H9 (cell line): ENCODE data around the gene ADAMTS6. TPM values are rescaled to one million over a fixed set of nuclear protein-coding genes. Genes with fewer than 3 reads are reported as not detected.

ENCODE experiments used
- DNase-seq: peaks from one replicate; pipeline ENCODE4 v3.0.0-alpha.2; 2017
- H2AFZ ChIP-seq: one replicate; pipeline ENCODE4 v1.6.1; 2013; ENCODE audit warnings: mild to moderate bottlenecking, low read length, control low read depth, moderate library complexity
- H2AK5ac ChIP-seq: 2 replicates; pipeline ENCODE4 v1.6.1; 2013; ENCODE audit warnings: low read length, control low read depth, mixed read lengths; ENCODE audit not compliant: insufficient read length
- H2BK120ac ChIP-seq: one replicate; pipeline ENCODE4 v1.6.1; 2013; ENCODE audit warnings: low read depth, mild to moderate bottlenecking, low read length, control low read depth, inconsistent platforms; ENCODE audit not compliant: poor library complexity, severe bottlenecking
- H2BK12ac ChIP-seq: 2 replicates; pipeline ENCODE4 v1.6.1; 2013; ENCODE audit warnings: low read length, control low read depth, mixed read lengths, low read depth; ENCODE audit not compliant: insufficient read length
- H2BK15ac ChIP-seq: 2 replicates; pipeline ENCODE4 v1.6.1; 2013; ENCODE audit warnings: low read depth, low read length, control low read depth
- H2BK20ac ChIP-seq: one replicate; pipeline ENCODE4 v1.6.1; 2013; ENCODE audit warnings: low read depth, mild to moderate bottlenecking, low read length, control low read depth, inconsistent platforms; ENCODE audit not compliant: poor library complexity, severe bottlenecking
- H2BK5ac ChIP-seq: 2 replicates; pipeline ENCODE4 v1.6.1; 2013; ENCODE audit warnings: low read length, control low read depth, mixed read lengths; ENCODE audit not compliant: insufficient read length
- H3K14ac ChIP-seq: 2 replicates; pipeline ENCODE4 v1.6.1; 2013; ENCODE audit warnings: low read length, control low read depth; ENCODE audit not compliant: insufficient read depth
- H3K18ac ChIP-seq: 2 replicates; pipeline ENCODE4 v1.6.1; 2013; ENCODE audit warnings: low read depth, mild to moderate bottlenecking, mixed read lengths, low read length, control low read depth; ENCODE audit not compliant: insufficient read length
- H3K23ac ChIP-seq: 2 replicates; pipeline ENCODE4 v1.6.1; 2013; ENCODE audit warnings: low read length, control low read depth, mixed read lengths, low read depth; ENCODE audit not compliant: insufficient read length
- H3K23me2 ChIP-seq: 2 replicates; pipeline ENCODE4 v1.6.1; 2013; ENCODE audit warnings: low read depth, mild to moderate bottlenecking, mixed read lengths, low read length, control low read depth; ENCODE audit not compliant: insufficient read length, poor library complexity, severe bottlenecking
- H3K27ac ChIP-seq: 2 replicates; pipeline ENCODE4 v1.5.1; 2013; ENCODE audit warnings: low read length, control low read depth, mixed read lengths, low read depth; ENCODE audit not compliant: insufficient read length
- H3K27me3 ChIP-seq: 2 replicates; pipeline ENCODE4 v1.6.1; 2013; ENCODE audit warnings: low read length, control low read depth, inconsistent platforms; ENCODE audit not compliant: insufficient read depth
- H3K4ac ChIP-seq: 2 replicates; pipeline ENCODE4 v1.6.1; 2013; ENCODE audit warnings: low read depth, mild to moderate bottlenecking, control low read depth, inconsistent platforms, low read length, moderate library complexity
- H3K4me1 ChIP-seq: 2 replicates; pipeline ENCODE4 v1.6.1; 2013; ENCODE audit warnings: low read length, control low read depth, inconsistent platforms; ENCODE audit not compliant: insufficient read depth
- H3K4me2 ChIP-seq: 2 replicates; pipeline ENCODE4 v1.6.1; 2013; ENCODE audit warnings: low read length, control low read depth, mixed read lengths; ENCODE audit not compliant: insufficient read length, insufficient read depth
- H3K56ac ChIP-seq: 2 replicates; pipeline ENCODE4 v1.6.1; 2013; ENCODE audit warnings: low read depth, mild to moderate bottlenecking, mixed read lengths, low read length, control low read depth; ENCODE audit not compliant: insufficient read length
- H3K79me1 ChIP-seq: 2 replicates; pipeline ENCODE4 v1.6.1; 2013; ENCODE audit warnings: low read depth, mild to moderate bottlenecking, moderate library complexity, low read length, control low read depth, inconsistent platforms; ENCODE audit not compliant: insufficient read depth, poor library complexity, severe bottlenecking
- H3K79me2 ChIP-seq: 2 replicates; pipeline ENCODE4 v1.6.1; 2013; ENCODE audit warnings: low read length, control low read depth, inconsistent platforms; ENCODE audit not compliant: insufficient read depth
- H3K9ac ChIP-seq: 2 replicates; pipeline ENCODE4 v1.6.1; 2013; ENCODE audit warnings: low read length, control low read depth, mixed read lengths; ENCODE audit not compliant: insufficient read length; ENCODE audit errors: extremely low read depth
- H3K9me3 ChIP-seq: one replicate; pipeline ENCODE4 v1.6.1; 2013; ENCODE audit warnings: low read depth, low read length, inconsistent platforms; ENCODE audit not compliant: control insufficient read depth
- H3T11ph ChIP-seq: one replicate; pipeline ENCODE4 v1.6.1; 2013; ENCODE audit warnings: mild to moderate bottlenecking, low read length, control low read depth, inconsistent platforms
- H4K20me1 ChIP-seq: one replicate; pipeline ENCODE4 v1.6.1; 2013; ENCODE audit not compliant: control insufficient read depth, insufficient read length, insufficient read depth
- H4K5ac ChIP-seq: 2 replicates; pipeline ENCODE4 v1.6.1; 2013; ENCODE audit warnings: low read depth, mild to moderate bottlenecking, mixed read lengths, low read length, control low read depth; ENCODE audit not compliant: insufficient read length
- H4K8ac ChIP-seq: replicated peaks from 2 replicates; pipeline ENCODE4 v1.6.1; 2013; ENCODE audit warnings: low read length, control low read depth, mixed read lengths, low read depth; ENCODE audit not compliant: insufficient read length
- H4K91ac ChIP-seq: 2 replicates; pipeline ENCODE4 v1.6.1; 2013; ENCODE audit warnings: low read depth, mild to moderate bottlenecking, moderate library complexity, mixed read lengths, low read length, control low read depth; ENCODE audit not compliant: insufficient read length
- H3K27ac Mint-ChIP-seq, 3 experiments: 2 replicates in 2 of 3; 3 replicates in 1 of 3; pipeline ENCODE4 v1.8.0; 2020 to 2021; ENCODE audit warnings: mixed read lengths in 3 of 3, mild to moderate bottlenecking in 1 of 3, moderate library complexity in 1 of 3
- H3K27me3 Mint-ChIP-seq: 2 replicates; pipeline ENCODE4 v1.8.0; 2021; ENCODE audit warnings: low read depth, mild to moderate bottlenecking, moderate library complexity, mixed read lengths
- H3K36me3 Mint-ChIP-seq, 3 experiments: 2 replicates in 2 of 3; 3 replicates in 1 of 3; pipeline ENCODE4 v1.8.0; 2020 to 2021; ENCODE audit warnings: low read depth in 3 of 3, mixed read lengths in 3 of 3; ENCODE audit not compliant: insufficient read depth in 1 of 3
- H3K4me1 Mint-ChIP-seq, 2 experiments: 2 replicates each; pipeline ENCODE4 v1.8.0; 2020; ENCODE audit warnings: mixed read lengths in 2 of 2
- H3K4me3 Mint-ChIP-seq, 2 experiments: 2 replicates in 1 of 2; 3 replicates in 1 of 2; pipeline ENCODE4 v1.8.0; 2020 to 2021; ENCODE audit warnings: mild to moderate bottlenecking in 2 of 2, mixed read lengths in 2 of 2, moderate library complexity in 1 of 2
- H3K9me3 Mint-ChIP-seq, 2 experiments: 2 replicates in 1 of 2; 3 replicates in 1 of 2; pipeline ENCODE4 v1.8.0; 2020; ENCODE audit warnings: mild to moderate bottlenecking in 2 of 2, mixed read lengths in 2 of 2, moderate library complexity in 1 of 2
- CTCF ChIP-seq: fragments of 200-600 bp; sonication (generic); conservative IDR thresholded peaks from 3 replicates; pipeline ENCODE4 v1.8.0; 2021; ENCODE audit warnings: antibody characterized with exemption, mild to moderate bottlenecking
- WGBS: extraction: QIAGEN DNeasy Blood & Tissue Kit; methylation state at CpG from one replicate; pipeline ENCODE4 v1.1.7; 2013; ENCODE audit warnings: missing lambda C conversion rate, low lambda C conversion rate, mixed read lengths; ENCODE audit not compliant: insufficient read length; ENCODE audit errors: extremely low coverage; 5-methylcytosine and 5-hydroxymethylcytosine counted together
- total RNA-seq: library from RNA; stranded (reverse); gene quantifications from 2 replicates; pipeline ENCODE4 v1.2.1, GENCODE V29; 2021

The ADAMTS6 gene
- total RNA-seq, 1 experiment from 2014 or later = 0.33 TPM

GRCh38 chr5:65366655-65367054 lies 115.1 kb downstream of the ADAMTS6 start:
- H4K5ac ChIP-seq = no peak overlapping the region
- no peak overlapping the region for H3K9ac ChIP-seq
- Mint-ChIP-seq H3K4me1 (peaks cover 20 to 29% of the 10 kb centered on the region in 2 experiments), H3K27me3 (no peaks in the 10 kb centered on the region), H3K9me3 (no peaks in the 10 kb centered on the region), H3K27ac (no peak overlapping the region; a peak in 1 of 7 replicates), H3K36me3 (no peaks in the 10 kb centered on the region; a peak in 1 of 7 replicates), H3K4me3 (no peak overlapping the region)
- H3K18ac ChIP-seq = no peak overlapping the region
- no peak overlapping the region for H3K27ac ChIP-seq
- H3K14ac ChIP-seq = no peak overlapping the region
- no peaks in the 10 kb centered on the region for H3K79me2 ChIP-seq
- H2AK5ac ChIP-seq = no peak overlapping the region
- no peaks in the 10 kb centered on the region for H3K9me3 ChIP-seq
- no CpG with 5 or more reads among the region's 2 CpGs for WGBS
- peaks cover 3% of the 10 kb centered on the region; the same call in 1 of the 2 replicates for H3K4me1 ChIP-seq
- H2BK20ac ChIP-seq = no peak overlapping the region
- no peaks in the 10 kb centered on the region for H3K79me1 ChIP-seq
- no peaks in the 10 kb centered on the region for H3K23me2 ChIP-seq
- no peak overlapping the region for H2BK120ac ChIP-seq
- no peak overlapping the region for H2AFZ ChIP-seq
- TF ChIP-seq CTCF = no peak
- no peak overlapping the region for H4K8ac ChIP-seq
- no peak overlapping the region for H3T11ph ChIP-seq
- no peak overlapping the region for H3K4ac ChIP-seq
- no peak overlapping the region for H3K4me2 ChIP-seq
- no peak overlapping the region for H2BK12ac ChIP-seq
- H3K27me3 ChIP-seq = no peaks in the 10 kb centered on the region
- H3K56ac ChIP-seq = no peak overlapping the region
- H3K23ac ChIP-seq = no peak overlapping the region
- H4K91ac ChIP-seq = no peak overlapping the region
- no peak overlapping the region for H2BK5ac ChIP-seq
- no peak for DNase-seq
- H2BK15ac ChIP-seq = no peak overlapping the region
- no peaks in the 10 kb centered on the region for H4K20me1 ChIP-seq
